ENCODE data around the gene FGD5.

- no peak for TF ChIP-seq CTCF (IDR thresholded peaks at IDR 0.05)
- TF ChIP-seq POLR2AphosphoS5 (IDR thresholded peaks at IDR 0.05) = no peak
These were observed 7.3 kb downstream of the FGD5 start for GRCh38 chr3:14826069-14826468.

Data from stomach (tissue), 4 donors.